ENCODE results near the gene COA3. TPM values are rescaled to one million over a fixed set of nuclear protein-coding genes. Genes with fewer than 3 reads are reported as not detected.

The COA3 gene
- total RNA-seq, 4 donors from 2014 or later, result 46.4 to 94.4 (median 80.3) TPM

GRCh38 chr17:42818379-42818778 is 19.9 kb upstream of the COA3 start:
- no peak for DNase-seq
- Histone ChIP-seq H3K4me1 (peaks cover 4 to 13% of the 10 kb centered on the region in 2 donors), H3K36me3 (peaks cover 45 to 52% of the 10 kb centered on the region in 2 donors), H3K4me3 (replicated peaks in 1 of 3) (no peak overlapping the region), H3K27ac (no peak overlapping the region), H3K27me3 (no peaks in the 10 kb centered on the region), H3K9me3 (no peaks in the 10 kb centered on the region)
- WGBS, 2 donors, result 84 to 94% methylated on average over 4 to 5 of the region's 5 CpGs
- no peak for TF ChIP-seq CTCF (IDR thresholded peaks at IDR 0.05)
- TF ChIP-seq POLR2A (IDR thresholded peaks at IDR 0.05), result no peak
- intact Hi-C loops (cut with DNase I), result no loop called here

GRCh38 chr17:42817866-42818265 is 19.4 kb upstream of the COA3 start:
- 85 to 87% methylated on average over 1 of the region's 1 CpG for WGBS, 2 donors
- DNase-seq, result no peak
- Histone ChIP-seq H3K27me3 (no peaks in the 10 kb centered on the region), H3K4me1 (peaks cover 0 to 8% of the 10 kb centered on the region in 2 donors), H3K9me3 (no peaks in the 10 kb centered on the region), H3K36me3 (peaks cover 50 to 52% of the 10 kb centered on the region in 2 donors), H3K4me3 (replicated peaks in 1 of 3) (no peak overlapping the region), H3K27ac (no peak overlapping the region)
- intact Hi-C loops (cut with DNase I), result no loop called here
- TF ChIP-seq CTCF (IDR thresholded peaks at IDR 0.05) (no peak), POLR2A (IDR thresholded peaks at IDR 0.05) (no peak)

GRCh38 chr17:42814633-42815399 is 16.3 kb upstream of the COA3 start:
- intact Hi-C loops (cut with DNase I), result no loop called here
- TF ChIP-seq POLR2A (IDR thresholded peaks at IDR 0.05), result no peak
- Histone ChIP-seq H3K4me1 (peaks cover 0 to 5% of the 10 kb centered on the region in 2 donors), H3K9me3 (no peaks in the 10 kb centered on the region), H3K4me3 (replicated peaks in 1 of 3) (no peak overlapping the region), H3K27ac (peak overlapping the region in 2 of 3 donors; percentile 12 to 49), H3K36me3 (peaks cover 67 to 69% of the 10 kb centered on the region in 2 donors), H3K27me3 (no peaks in the 10 kb centered on the region)
- WGBS, 2 donors, result 33 to 37% methylated on average over 8 of the region's 8 CpGs
- DNase-seq, result peak; percentile 15

GRCh38 chr17:42809250-42809649 is 10.7 kb upstream of the COA3 start:
- Histone ChIP-seq H3K4me1 (no peaks in the 10 kb centered on the region), H3K27ac (no peak overlapping the region), H3K4me3 (replicated peaks in 1 of 3) (no peak overlapping the region), H3K9me3 (no peaks in the 10 kb centered on the region), H3K27me3 (no peaks in the 10 kb centered on the region), H3K36me3 (peaks cover 23 to 31% of the 10 kb centered on the region in 2 donors)
- no peak for TF ChIP-seq CTCF (IDR thresholded peaks at IDR 0.05)
- TF ChIP-seq POLR2A (IDR thresholded peaks at IDR 0.05), result no peak
- 46 to 81% methylated on average over 3 of the region's 3 CpGs for WGBS, 2 donors
- intact Hi-C loops (cut with DNase I), result no loop called here
- no peak for DNase-seq

GRCh38 chr17:42806249-42806648 is 7.7 kb upstream of the COA3 start:
- H3K9me3 ChIP-seq, result no peaks in the 10 kb centered on the region
- TF ChIP-seq POLR2A (IDR thresholded peaks at IDR 0.05) (no peak), CTCF (IDR thresholded peaks at IDR 0.05) (no peak)
- 92 to 93% methylated on average over 1 of the region's 1 CpG for WGBS, 2 donors
- H3K27ac ChIP-seq, result no peak overlapping the region
- no peak for DNase-seq
- no peaks in the 10 kb centered on the region for H3K4me1 ChIP-seq
- peaks cover 11 to 14% of the 10 kb centered on the region in 2 donors for H3K36me3 ChIP-seq
- H3K27me3 ChIP-seq, result no peaks in the 10 kb centered on the region
- intact Hi-C loops (cut with DNase I), result no loop called here
- H3K4me3 ChIP-seq (replicated peaks in 1 of 3), result no peak overlapping the region
